HCT116 (cell line): Measurements from ENCODE around the gene AOAH. TPM values are rescaled to one million over a fixed set of nuclear protein-coding genes. Genes with fewer than 3 reads are reported as not detected.

ENCODE experiments used
- ATAC-seq: fragments of 200-7000 bp; cut with Tn5 transposase; 2 replicates; pipeline ENCODE4 v1.9.1; 2020; ENCODE audit warnings: mild to moderate bottlenecking, moderate library complexity
- BruUV-seq: library from RNA; stranded (reverse); fragments of 400-500 nt; replicated peaks from 2 replicates; lab custom pipeline; 2021; lab: Mats Ljungman, UMichigan
- CTCF ChIA-PET: fragments of 300-600 bp; sonication (Branson Sonifier 250); formaldehyde crosslinking; loops from one replicate; lab custom pipeline; 2021; ENCODE audit warnings: antibody characterized with exemption; lab: Charles Lee
- POLR2A ChIA-PET: fragments of 300-600, 350-600 bp; sonication (Branson Sonifier 250); formaldehyde crosslinking; loops from one replicate; lab custom pipeline; 2021; ENCODE audit warnings: antibody characterized with exemption; lab: Charles Lee
- RAD21 ChIA-PET, 2 experiments: fragments of 300-600 bp; sonication (Branson Sonifier 250); formaldehyde crosslinking; loops; one replicate each; lab custom pipeline; 2023; ENCODE audit warnings: low total read pairs in 2 of 2; ENCODE audit not compliant: uncharacterized antibody in 2 of 2, unreplicated experiment in 2 of 2, low non-redundant PET in 1 of 2; lab: Charles Lee
- DNase-seq: peaks from one replicate; pipeline ENCODE4 v3.0.0-alpha.2; 2010; ENCODE audit warnings: low read depth, low spot score
- H2AFZ ChIP-seq: fragments of 200-600 bp; shearing (Covaris generic), sonication (generic); 2 replicates; pipeline ENCODE4 v1.6.1; 2017; ENCODE audit warnings: low read depth, mixed run types, mixed read lengths, antibody characterized with exemption, low read length; ENCODE audit not compliant: poor library complexity, severe bottlenecking
- H3K27ac ChIP-seq: 2 replicates; pipeline ENCODE4 v1.5.1; 2012; ENCODE audit warnings: low read depth, low read length
- H3K27me3 ChIP-seq: fragments of 200-600 bp; sonication (generic); 2 replicates; pipeline ENCODE4 v1.6.1; 2016; ENCODE audit warnings: mixed run types, low read length, mixed read lengths; ENCODE audit not compliant: insufficient read depth
- H3K36me3 ChIP-seq, 2 experiments: fragments of 200-500 bp in 1 of 2; fragments of 200-600 bp in 1 of 2; sonication (Bioruptor generic) in 1 of 2; sonication (generic) in 1 of 2; 2 replicates each; pipeline versions ENCODE4 v1.5.1 to v1.6.1; 2014 to 2016; ENCODE audit warnings: low read length in 2 of 2, inconsistent platforms in 1 of 2, mixed read lengths in 1 of 2, mixed run types in 1 of 2; ENCODE audit not compliant: insufficient read depth in 2 of 2, control insufficient read depth in 1 of 2
- H3K4me1 ChIP-seq, 2 experiments: fragments of 200-600 bp in 1 of 2; sonication (generic) in 1 of 2; 2 replicates each; pipeline versions ENCODE4 v1.5.1 to v1.6.1; 2012 to 2017; ENCODE audit warnings: low read length in 2 of 2, inconsistent platforms in 1 of 2, mild to moderate bottlenecking in 1 of 2, mixed read lengths in 1 of 2, mixed run types in 1 of 2, moderate library complexity in 1 of 2; ENCODE audit not compliant: insufficient read depth in 2 of 2, control insufficient read depth in 1 of 2
- H3K4me2 ChIP-seq: fragments of 200-600 bp; sonication (generic); 2 replicates; pipeline ENCODE4 v1.6.1; 2017; ENCODE audit warnings: mixed run types, low read length, mixed read lengths
- H3K4me3 ChIP-seq, 2 experiments: fragments of 200-600 bp in 1 of 2; sonication (generic) in 1 of 2; replicated peaks in 1 of 2; 2 replicates each; pipeline ENCODE4 v1.5.1; 2011 to 2016; ENCODE audit warnings: low read length in 2 of 2, control low read depth in 1 of 2, low read depth in 1 of 2, mild to moderate bottlenecking in 1 of 2, mixed read lengths in 1 of 2, mixed run types in 1 of 2
- H3K79me2 ChIP-seq: fragments of 200-600 bp; sonication (generic); 2 replicates; pipeline ENCODE4 v1.6.1; 2017; ENCODE audit warnings: mild to moderate bottlenecking, mixed run types, low read length, moderate library complexity, mixed read lengths; ENCODE audit not compliant: insufficient read depth
- H3K9ac ChIP-seq: fragments of 200-600 bp; sonication (generic); 2 replicates; pipeline ENCODE4 v1.6.1; 2016; ENCODE audit warnings: low read length, mixed read lengths
- H3K9me2 ChIP-seq: fragments of 200-600 bp; sonication (generic), shearing (Covaris generic); 2 replicates; pipeline ENCODE4 v1.6.1; 2017; ENCODE audit warnings: mixed run types, mild to moderate bottlenecking, moderate library complexity; ENCODE audit not compliant: insufficient read depth
- H3K9me3 ChIP-seq, 2 experiments: fragments of 200-500 bp in 1 of 2; fragments of 200-600 bp in 1 of 2; sonication (Bioruptor generic) in 1 of 2; sonication (generic) in 1 of 2; 2 replicates each; pipeline ENCODE4 v1.6.1; 2014 to 2017; ENCODE audit warnings: low read length in 2 of 2, mixed read lengths in 2 of 2, inconsistent platforms in 1 of 2, low read depth in 1 of 2, mild to moderate bottlenecking in 1 of 2, mixed run types in 1 of 2, moderate library complexity in 1 of 2; ENCODE audit not compliant: control insufficient read depth in 1 of 2, insufficient read depth in 1 of 2
- H4K20me1 ChIP-seq: fragments of 200-600 bp; sonication (generic), shearing (Covaris generic); 2 replicates; pipeline ENCODE4 v1.6.1; 2017; ENCODE audit warnings: mixed run types, mild to moderate bottlenecking, moderate library complexity; ENCODE audit not compliant: insufficient read depth
- CBX3 ChIP-seq: IDR thresholded peaks from 2 replicates; pipeline ENCODE4 v1.6.1; 2012; ENCODE audit warnings: low read depth
- EGR1 ChIP-seq: IDR thresholded peaks from 2 replicates; pipeline ENCODE4 v1.6.1; 2012; ENCODE audit warnings: low read depth
- ELF1 ChIP-seq: IDR thresholded peaks from 2 replicates; pipeline ENCODE4 v1.6.1; 2012; ENCODE audit warnings: low read depth, borderline replicate concordance
- EZH2 ChIP-seq: fragments of 200-600 bp; sonication (generic); IDR thresholded peaks from 2 replicates; pipeline ENCODE4 v1.6.1; 2017; ENCODE audit warnings: antibody characterized with exemption, mixed run types
- JUND ChIP-seq: IDR thresholded peaks from 2 replicates; pipeline ENCODE4 v1.6.1; 2012
- POLR2AphosphoS5 ChIP-seq: IDR thresholded peaks from 2 replicates; pipeline ENCODE4 v1.6.1; 2011; ENCODE audit warnings: mild to moderate bottlenecking, low read depth, low read length, moderate library complexity
- RAD21 ChIP-seq: IDR thresholded peaks from 2 replicates; pipeline ENCODE4 v1.6.1; 2012; ENCODE audit warnings: low read depth, mild to moderate bottlenecking
- SIN3A ChIP-seq: IDR thresholded peaks from 2 replicates; pipeline ENCODE4 v1.6.1; 2012; ENCODE audit warnings: low read depth
- SRF ChIP-seq: IDR thresholded peaks from 2 replicates; pipeline ENCODE4 v1.6.1; 2012; ENCODE audit warnings: low read depth
- YY1 ChIP-seq: IDR thresholded peaks from 2 replicates; pipeline ENCODE4 v1.6.1; 2011; ENCODE audit warnings: low read length, low read depth, moderate library complexity, mild to moderate bottlenecking; ENCODE audit not compliant: insufficient replicate concordance; ENCODE audit errors: extremely low read depth
- ZFX ChIP-seq: fragments of 450-650 bp; IDR thresholded peaks from 2 replicates; pipeline ENCODE4 v1.6.1; 2017
- ZNF274 ChIP-seq: fragments of 200-500 bp; sonication (Bioruptor generic); IDR thresholded peaks from 2 replicates; pipeline ENCODE4 v1.6.1; 2014; ENCODE audit warnings: mild to moderate bottlenecking, low read depth, low read length, inconsistent platforms
- intact Hi-C: fragments of 100-400 bp; cut with micrococcal nuclease; formaldehyde crosslinking; loops from 2 replicates; pipeline ENCODE4 v1.10.0; 2022
- total RNA-seq: library from RNA; stranded (reverse); gene quantifications from one replicate; pipeline ENCODE4 v1.2.1, GENCODE V29; 2021; ENCODE audit not compliant: unreplicated experiment
- TF ChIP-seq, protein P1 (sequence below): IDR thresholded peaks from 2 replicates; pipeline ENCODE4 v1.6.1; 2012
- TF ChIP-seq, protein P2 (sequence below): IDR thresholded peaks from 2 replicates; pipeline ENCODE4 v1.6.1; 2011; ENCODE audit warnings: mild to moderate bottlenecking, low read length, moderate library complexity; ENCODE audit not compliant: insufficient replicate concordance; ENCODE audit errors: extremely low read depth

AOAH gene
- total RNA-seq, 1 experiment from 2014 or later = 1.1 TPM

DNA sequence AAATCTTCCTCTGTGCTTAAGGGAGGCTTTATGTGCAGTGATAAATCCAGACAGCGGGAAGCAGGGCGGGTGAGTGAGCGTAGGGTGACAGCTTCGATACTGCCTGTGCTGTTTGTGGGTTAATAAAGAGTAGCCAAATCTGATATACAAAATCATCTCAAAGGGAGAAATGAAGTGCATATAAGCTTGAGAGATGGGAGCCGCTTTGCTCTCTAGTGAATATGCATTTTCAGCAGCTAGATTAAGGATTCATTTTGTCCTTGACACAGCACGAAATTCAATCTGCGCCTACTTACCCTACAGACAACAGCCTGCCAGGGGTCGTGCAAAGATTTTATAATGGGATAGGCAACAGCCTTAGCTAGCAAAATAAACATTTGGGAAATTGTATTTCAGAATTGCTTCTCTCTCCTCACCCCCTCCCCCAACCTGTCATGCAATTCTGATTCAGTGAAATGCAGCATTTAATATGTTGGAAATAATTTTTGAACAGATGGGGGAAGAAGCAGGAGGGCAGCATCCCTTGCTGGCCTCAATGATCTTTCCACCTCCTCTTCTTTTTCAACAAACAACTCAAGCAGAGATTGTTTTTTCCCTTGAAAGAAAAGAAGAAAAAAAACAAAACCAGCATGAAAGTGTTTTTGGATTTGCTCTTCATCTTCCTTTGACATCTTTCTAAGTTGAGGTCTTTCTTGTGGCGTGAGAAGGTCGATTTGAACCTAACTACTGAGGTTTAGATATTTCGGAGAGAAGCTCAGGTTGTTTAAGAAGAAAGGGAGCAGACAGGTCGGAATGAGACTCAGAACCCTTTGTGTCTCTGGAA lies 117.9 kb downstream of the AOAH start:
- CTCF ChIA-PET = no interaction called here
- BruUV-seq = no TSS peak
- DNase-seq (no peak), ATAC-seq (no peak)
- H3K79me2 ChIP-seq = no peaks in the 10 kb centered on the region
- no peak overlapping the region for H2AFZ ChIP-seq
- H3K36me3 ChIP-seq = no peaks in the 10 kb centered on the region
- RAD21 ChIA-PET = no interaction called here
- no peak overlapping the region for H3K27ac ChIP-seq
- H3K4me2 ChIP-seq = no peak overlapping the region
- H3K9ac ChIP-seq = no peak overlapping the region
- H3K9me2 ChIP-seq = no peaks in the 10 kb centered on the region
- no peaks in the 10 kb centered on the region for H4K20me1 ChIP-seq
- intact Hi-C loops = no loop called here
- TF ChIP-seq JUND = no peak
- no peak for TF ChIP-seq RAD21
- no peak for TF ChIP-seq CBX3
- TF ChIP-seq, protein P1, sequence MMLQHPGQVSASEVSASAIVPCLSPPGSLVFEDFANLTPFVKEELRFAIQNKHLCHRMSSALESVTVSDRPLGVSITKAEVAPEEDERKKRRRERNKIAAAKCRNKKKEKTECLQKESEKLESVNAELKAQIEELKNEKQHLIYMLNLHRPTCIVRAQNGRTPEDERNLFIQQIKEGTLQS = no peak
- TF ChIP-seq YY1 = no peak
- no peak for TF ChIP-seq SIN3A
- TF ChIP-seq SRF = no peak
- TF ChIP-seq, protein P2, sequence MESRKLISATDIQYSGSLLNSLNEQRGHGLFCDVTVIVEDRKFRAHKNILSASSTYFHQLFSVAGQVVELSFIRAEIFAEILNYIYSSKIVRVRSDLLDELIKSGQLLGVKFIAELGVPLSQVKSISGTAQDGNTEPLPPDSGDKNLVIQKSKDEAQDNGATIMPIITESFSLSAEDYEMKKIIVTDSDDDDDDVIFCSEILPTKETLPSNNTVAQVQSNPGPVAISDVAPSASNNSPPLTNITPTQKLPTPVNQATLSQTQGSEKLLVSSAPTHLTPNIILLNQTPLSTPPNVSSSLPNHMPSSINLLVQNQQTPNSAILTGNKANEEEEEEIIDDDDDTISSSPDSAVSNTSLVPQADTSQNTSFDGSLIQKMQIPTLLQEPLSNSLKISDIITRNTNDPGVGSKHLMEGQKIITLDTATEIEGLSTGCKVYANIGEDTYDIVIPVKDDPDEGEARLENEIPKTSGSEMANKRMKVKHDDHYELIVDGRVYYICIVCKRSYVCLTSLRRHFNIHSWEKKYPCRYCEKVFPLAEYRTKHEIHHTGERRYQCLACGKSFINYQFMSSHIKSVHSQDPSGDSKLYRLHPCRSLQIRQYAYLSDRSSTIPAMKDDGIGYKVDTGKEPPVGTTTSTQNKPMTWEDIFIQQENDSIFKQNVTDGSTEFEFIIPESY = no peak
- no peak for TF ChIP-seq EZH2
- TF ChIP-seq ZNF274 = no peak
- TF ChIP-seq POLR2AphosphoS5 = no peak
- TF ChIP-seq ZFX = no peak
- TF ChIP-seq ELF1 = no peak
- TF ChIP-seq EGR1 = no peak
- TF ChIP-seq, all 23 proteins: peak for 0
- Histone ChIP-seq H3K27me3 (no peaks in the 10 kb centered on the region; the same call in 1 of the 2 replicates), H3K4me1 (peaks cover 0 to 10% of the 10 kb centered on the region in 2 experiments; a peak in 2 of 4 replicates), H3K4me3 (no peak overlapping the region), H3K9me3 (no peaks in the 10 kb centered on the region)
- POLR2A ChIA-PET = no interaction called here
